Activated naive CD8-positive, alpha-beta T cell treated with anti-CD3 and anti-CD28 coated beads, Interleukin-2, amount 50 U/mL, for 24 hours (primary cell): ENCODE results near the gene TMPRSS2.
A peak's percentile ranks its signal among the peaks of the same experiment; 100 is the strongest.

Source experiments
- ATAC-seq: fragments of 150-1000 bp; cut with Tn5 transposase; one replicate; pipeline ENCODE4 v1.10.0; 2021
- DNase-seq: peaks from one replicate; pipeline ENCODE4 v3.0.0; 2021
- H3K27ac Mint-ChIP-seq: one replicate; pipeline ENCODE4 v1.8.0; 2021; ENCODE audit warnings: mild to moderate bottlenecking, mixed read lengths
- H3K27me3 Mint-ChIP-seq: one replicate; pipeline ENCODE4 v1.8.0; 2021; ENCODE audit warnings: mixed read lengths
- H3K36me3 Mint-ChIP-seq: one replicate; pipeline ENCODE4 v1.8.0; 2021; ENCODE audit warnings: low read depth, mixed read lengths
- H3K4me1 Mint-ChIP-seq: one replicate; pipeline ENCODE4 v1.8.0; 2021; ENCODE audit warnings: mixed read lengths
- H3K4me3 Mint-ChIP-seq: one replicate; pipeline ENCODE4 v1.8.0; 2021; ENCODE audit warnings: mild to moderate bottlenecking, moderate library complexity, mixed read lengths
- H3K9me3 Mint-ChIP-seq: one replicate; pipeline ENCODE4 v1.8.0; 2021; ENCODE audit warnings: mixed read lengths

The TMPRSS2 gene

GRCh38 chr21:41438425-41439113, 69.4 kb downstream of the TMPRSS2 start:
- H3K4me3 Mint-ChIP-seq, result no peak overlapping the region
- no peak for ATAC-seq
- H3K27ac Mint-ChIP-seq, result no peak overlapping the region

GRCh38 chr21:41437729-41438128, 70.2 kb downstream of the TMPRSS2 start:
- DNase-seq, result no peak
- peak overlapping the region; percentile 0 for H3K27ac Mint-ChIP-seq
- H3K36me3 Mint-ChIP-seq, result peaks cover 74% of the 10 kb centered on the region

More at GRCh38 chr21:41438425-41439113, 69.4 kb downstream of the TMPRSS2 start:
- peaks cover 12% of the 10 kb centered on the region for H3K9me3 Mint-ChIP-seq
- H3K36me3 Mint-ChIP-seq, result peaks cover 73% of the 10 kb centered on the region
- H3K27me3 Mint-ChIP-seq, result no peaks in the 10 kb centered on the region
- DNase-seq, result no peak
- no peaks in the 10 kb centered on the region for H3K4me1 Mint-ChIP-seq

GRCh38 chr21:41435706-41436105, 72.3 kb downstream of the TMPRSS2 start:
- H3K36me3 Mint-ChIP-seq, result peaks cover 74% of the 10 kb centered on the region
- H3K4me3 Mint-ChIP-seq, result no peak overlapping the region
- H3K4me1 Mint-ChIP-seq, result peaks cover 7% of the 10 kb centered on the region
- H3K27ac Mint-ChIP-seq, result no peak overlapping the region
- H3K9me3 Mint-ChIP-seq, result peaks cover 12% of the 10 kb centered on the region
- no peak for DNase-seq
- no peaks in the 10 kb centered on the region for H3K27me3 Mint-ChIP-seq
- ATAC-seq, result no peak

More at GRCh38 chr21:41437729-41438128, 70.2 kb downstream of the TMPRSS2 start:
- H3K4me3 Mint-ChIP-seq, result no peak overlapping the region
- H3K4me1 Mint-ChIP-seq, result peaks cover 2% of the 10 kb centered on the region
- no peak for ATAC-seq
- no peaks in the 10 kb centered on the region for H3K27me3 Mint-ChIP-seq
- H3K9me3 Mint-ChIP-seq, result peaks cover 12% of the 10 kb centered on the region

- Mint-ChIP-seq H3K4me1 (peaks cover 13% of the 10 kb centered on the region), H3K4me3 (no peak overlapping the region), H3K36me3 (peaks cover 69% of the 10 kb centered on the region), H3K9me3 (peaks cover 12% of the 10 kb centered on the region), H3K27me3 (no peaks in the 10 kb centered on the region), H3K27ac (no peak overlapping the region)
- ATAC-seq, result no peak
- no peak for DNase-seq
These were observed 74.4 kb downstream of the TMPRSS2 start for GRCh38 chr21:41433566-41433965.

- Mint-ChIP-seq H3K27me3 (no peaks in the 10 kb centered on the region), H3K9me3 (peaks cover 12% of the 10 kb centered on the region), H3K36me3 (peaks cover 66% of the 10 kb centered on the region), H3K4me1 (peaks cover 18% of the 10 kb centered on the region), H3K27ac (no peak overlapping the region), H3K4me3 (no peak overlapping the region)
- ATAC-seq (no peak), DNase-seq (no peak)
These were observed 75.1 kb downstream of the TMPRSS2 start for GRCh38 chr21:41432562-41433460.

GRCh38 chr21:41431788-41432548, 76.0 kb downstream of the TMPRSS2 start:
- ATAC-seq, result no peak
- Mint-ChIP-seq H3K27me3 (no peaks in the 10 kb centered on the region), H3K9me3 (peaks cover 12% of the 10 kb centered on the region), H3K36me3 (peaks cover 61% of the 10 kb centered on the region), H3K27ac (no peak overlapping the region), H3K4me1 (peaks cover 26% of the 10 kb centered on the region), H3K4me3 (no peak overlapping the region)
- DNase-seq, result no peak

- Mint-ChIP-seq H3K4me3 (no peak overlapping the region), H3K36me3 (peaks cover 43% of the 10 kb centered on the region), H3K9me3 (peaks cover 9% of the 10 kb centered on the region), H3K27ac (no peak overlapping the region), H3K4me1 (peaks cover 38% of the 10 kb centered on the region), H3K27me3 (no peaks in the 10 kb centered on the region)
- ATAC-seq, result no peak
- DNase-seq, result no peak
These were observed 78.0 kb downstream of the TMPRSS2 start for GRCh38 chr21:41429925-41430491.

GRCh38 chr21:41429305-41429704, 78.7 kb downstream of the TMPRSS2 start:
- no peak for ATAC-seq
- DNase-seq, result no peak
- peaks cover 2% of the 10 kb centered on the region for H3K9me3 Mint-ChIP-seq
- no peak overlapping the region for H3K27ac Mint-ChIP-seq
- H3K27me3 Mint-ChIP-seq, result no peaks in the 10 kb centered on the region
- H3K4me1 Mint-ChIP-seq, result peaks cover 41% of the 10 kb centered on the region
- H3K4me3 Mint-ChIP-seq, result no peak overlapping the region
- H3K36me3 Mint-ChIP-seq, result peaks cover 36% of the 10 kb centered on the region

- peaks cover 31% of the 10 kb centered on the region for H3K36me3 Mint-ChIP-seq
- H3K4me1 Mint-ChIP-seq, result peaks cover 41% of the 10 kb centered on the region
- no peak for DNase-seq
- no peak for ATAC-seq
- no peak overlapping the region for H3K4me3 Mint-ChIP-seq
- H3K27ac Mint-ChIP-seq, result no peak overlapping the region
- H3K27me3 Mint-ChIP-seq, result no peaks in the 10 kb centered on the region
- no peaks in the 10 kb centered on the region for H3K9me3 Mint-ChIP-seq
These were observed 79.1 kb downstream of the TMPRSS2 start for GRCh38 chr21:41428847-41429246.

GRCh38 chr21:41428311-41428710, 79.6 kb downstream of the TMPRSS2 start:
- DNase-seq (no peak), ATAC-seq (no peak)
- Mint-ChIP-seq H3K4me3 (peak overlapping the region; percentile 86), H3K36me3 (peaks cover 26% of the 10 kb centered on the region), H3K9me3 (no peaks in the 10 kb centered on the region), H3K27me3 (no peaks in the 10 kb centered on the region), H3K27ac (no peak overlapping the region), H3K4me1 (peaks cover 47% of the 10 kb centered on the region)

GRCh38 chr21:41427556-41427955, 80.4 kb downstream of the TMPRSS2 start:
- Mint-ChIP-seq H3K27ac (peak overlapping the region; percentile 49), H3K9me3 (no peaks in the 10 kb centered on the region), H3K36me3 (peaks cover 20% of the 10 kb centered on the region), H3K4me3 (peak overlapping the region; percentile 86), H3K27me3 (no peaks in the 10 kb centered on the region), H3K4me1 (peaks cover 49% of the 10 kb centered on the region)
- no peak for DNase-seq
- no peak for ATAC-seq

- no peaks in the 10 kb centered on the region for H3K9me3 Mint-ChIP-seq
- ATAC-seq (no peak), DNase-seq (peak; percentile 36)
- H3K4me1 Mint-ChIP-seq, result peaks cover 48% of the 10 kb centered on the region
- H3K27ac Mint-ChIP-seq, result peak overlapping the region; percentile 49
- peak overlapping the region; percentile 86 for H3K4me3 Mint-ChIP-seq
- H3K27me3 Mint-ChIP-seq, result no peaks in the 10 kb centered on the region
- H3K36me3 Mint-ChIP-seq, result peaks cover 12% of the 10 kb centered on the region
These were observed 81.1 kb downstream of the TMPRSS2 start for GRCh38 chr21:41426676-41427404.

GRCh38 chr21:41425954-41426675, 81.8 kb downstream of the TMPRSS2 start, which contains the start of gene MX1:
Gene MX1 (plus strand): TSS chr21:41426239. CDS start chr21:41432071, 5,832 bp downstream.
- no peaks in the 10 kb centered on the region for H3K27me3 Mint-ChIP-seq
- no peaks in the 10 kb centered on the region for H3K9me3 Mint-ChIP-seq
- ATAC-seq (peak; percentile 93), DNase-seq (peak; percentile 82)
- H3K27ac Mint-ChIP-seq, result peak within 1 kb of the TSS; percentile 87
- peaks cover 9% of the 10 kb centered on the region for H3K36me3 Mint-ChIP-seq
- peaks cover 51% of the 10 kb centered on the region for H3K4me1 Mint-ChIP-seq
- peak within 1 kb of the TSS; percentile 86 for H3K4me3 Mint-ChIP-seq
